GM18511 (cell line): Measurements from ENCODE around the gene TOX2.
"Not testable (repeated sequence)": the region's sequence is repeated elsewhere in the genome, so short reads cannot be mapped to it uniquely, and the experiment has no call there.

Experiments
- ATAC-seq: cut with Tn5 transposase; IDR thresholded peaks from one replicate; pipeline ENCODE4 v1.9.1; 2021; ENCODE audit warnings: mild to moderate bottlenecking, moderate library complexity; ENCODE audit not compliant: unreplicated experiment

The TOX2 gene

GRCh38 chr20:44029848-44030230 is 115.2 kb downstream of the TOX2 start:
- no peak for ATAC-seq

GRCh38 chr20:44030394-44030793 is 115.7 kb downstream of the TOX2 start:
- no peak for ATAC-seq

- ATAC-seq: no peak
These were observed 116.4 kb downstream of the TOX2 start for GRCh38 chr20:44031001-44031574.

- no peak for ATAC-seq
These were observed 117.3 kb downstream of the TOX2 start for GRCh38 chr20:44031781-44032582.

GRCh38 chr20:44032583-44033331 is 118.1 kb downstream of the TOX2 start:
- no peak for ATAC-seq

- no peak for ATAC-seq
These were observed 118.7 kb downstream of the TOX2 start for GRCh38 chr20:44033344-44033743.

GRCh38 chr20:44033873-44034272 is 119.2 kb downstream of the TOX2 start:
- ATAC-seq: no peak

- ATAC-seq: no peak
These were observed 119.8 kb downstream of the TOX2 start for GRCh38 chr20:44034451-44034850.

GRCh38 chr20:44034965-44035635 is 120.4 kb downstream of the TOX2 start:
- no peak for ATAC-seq

- no peak for ATAC-seq
These were observed 121.3 kb downstream of the TOX2 start for GRCh38 chr20:44035924-44036323.

GRCh38 chr20:44036441-44036840 is 121.8 kb downstream of the TOX2 start:
- no peak for ATAC-seq

GRCh38 chr20:44038681-44039123 is 124.0 kb downstream of the TOX2 start:
- ATAC-seq: no peak

GRCh38 chr20:44039147-44039546 is 124.5 kb downstream of the TOX2 start:
- ATAC-seq: no peak

GRCh38 chr20:44039741-44040140 is 125.1 kb downstream of the TOX2 start:
- no peak for ATAC-seq

- no peak for ATAC-seq
These were observed 125.7 kb downstream of the TOX2 start for GRCh38 chr20:44040202-44040915.

- no peak for ATAC-seq
These were observed 126.3 kb downstream of the TOX2 start for GRCh38 chr20:44041001-44041400.

GRCh38 chr20:44044712-44045111 is 130.1 kb downstream of the TOX2 start:
- not testable (repeated sequence) for ATAC-seq

- no peak for ATAC-seq
These were observed 135.7 kb downstream of the TOX2 start for GRCh38 chr20:44050327-44050726.

- ATAC-seq: no peak
These were observed 136.4 kb downstream of the TOX2 start for GRCh38 chr20:44050925-44051660.

- no peak for ATAC-seq
These were observed 137.0 kb downstream of the TOX2 start for GRCh38 chr20:44051661-44052000.
